GM18507 (cell line): ENCODE results near the gene RNF150.
"Not testable (repeated sequence)": the region's sequence is repeated elsewhere in the genome, so short reads cannot be mapped to it uniquely, and the experiment has no call there.

Experiments
- DNase-seq: peaks from one replicate; pipeline ENCODE4 v3.0.0; 2011; ENCODE audit warnings: low read depth; ENCODE audit not compliant: insufficient read length; ENCODE audit errors: extremely low spot score
- FAIRE-seq: peaks from 2 replicates; lab custom pipeline; 2011; peaks lifted over from hg19 to GRCh38; lab: Jason Lieb, UNC

RNF150 gene

DNA sequence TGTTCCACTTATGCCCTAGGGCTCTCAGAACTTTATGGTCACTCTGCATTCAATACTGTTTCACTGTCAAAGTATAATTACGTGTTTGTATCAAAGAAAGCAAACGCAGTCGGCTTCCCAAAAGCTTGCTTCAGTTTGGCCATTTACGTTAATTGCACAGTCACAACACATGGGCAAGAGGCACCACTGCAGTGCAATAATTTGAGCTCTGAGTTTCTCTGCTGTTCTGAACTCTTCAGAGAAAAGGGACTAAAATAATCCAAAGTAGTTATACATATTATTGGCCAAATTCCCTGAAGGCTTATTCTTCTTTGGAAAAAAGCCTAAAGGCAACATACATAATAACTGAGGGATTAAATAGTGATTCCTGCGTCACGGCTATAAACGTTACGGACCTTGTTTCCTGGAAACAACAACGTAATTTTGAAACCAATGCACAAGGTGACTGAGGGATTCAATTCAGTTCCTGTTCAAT, 51.3 kb downstream of the RNF150 start:
- no peak for DNase-seq
- FAIRE-seq: no peak

DNA sequence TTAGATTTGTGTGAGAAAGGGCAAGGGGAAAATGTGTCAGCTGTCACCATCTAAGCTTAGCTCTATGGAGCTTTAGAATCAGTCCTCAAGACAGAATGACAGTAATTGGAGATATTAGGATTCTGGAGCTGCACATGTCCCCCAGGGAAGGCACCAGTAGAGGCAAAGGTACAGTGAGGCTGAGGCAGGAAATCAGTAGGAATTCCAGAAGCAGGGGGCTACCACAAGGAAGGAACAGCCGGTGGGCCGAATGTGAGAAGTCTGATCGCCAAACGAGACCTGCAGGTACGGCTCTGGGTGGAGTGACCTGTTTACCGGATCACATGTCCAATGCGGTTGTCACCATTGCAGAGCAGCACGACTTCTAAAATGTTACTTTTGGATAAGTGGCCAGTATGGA, 52.6 kb downstream of the RNF150 start:
- DNase-seq (no peak), FAIRE-seq (no peak)

DNA sequence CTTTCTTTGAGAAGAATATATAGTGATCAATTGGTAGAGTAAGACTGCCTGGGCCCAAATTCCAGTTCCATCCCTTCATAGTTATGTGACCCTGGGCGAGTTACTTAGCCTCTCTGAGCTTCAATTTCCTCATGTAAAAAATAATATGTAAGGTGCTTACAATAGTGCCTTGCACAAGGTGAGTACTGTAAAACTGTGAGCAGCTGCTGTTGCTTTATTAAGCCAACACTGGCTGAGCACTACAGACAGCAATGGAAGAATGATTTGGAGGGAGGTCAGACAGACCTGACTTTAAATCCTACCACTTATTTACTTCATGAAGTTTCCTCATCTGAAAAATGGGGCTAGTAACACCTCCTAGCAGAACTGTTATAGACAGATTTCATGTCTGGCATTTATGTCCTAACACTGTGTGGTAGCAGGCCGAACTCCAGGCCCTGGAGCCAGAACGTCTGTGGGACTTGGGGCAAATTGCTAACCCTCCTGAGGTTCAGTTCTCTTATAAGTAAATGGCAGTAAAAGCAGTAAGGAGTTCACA, 53.8 kb downstream of the RNF150 start:
- no peak for DNase-seq
- FAIRE-seq: no peak

DNA sequence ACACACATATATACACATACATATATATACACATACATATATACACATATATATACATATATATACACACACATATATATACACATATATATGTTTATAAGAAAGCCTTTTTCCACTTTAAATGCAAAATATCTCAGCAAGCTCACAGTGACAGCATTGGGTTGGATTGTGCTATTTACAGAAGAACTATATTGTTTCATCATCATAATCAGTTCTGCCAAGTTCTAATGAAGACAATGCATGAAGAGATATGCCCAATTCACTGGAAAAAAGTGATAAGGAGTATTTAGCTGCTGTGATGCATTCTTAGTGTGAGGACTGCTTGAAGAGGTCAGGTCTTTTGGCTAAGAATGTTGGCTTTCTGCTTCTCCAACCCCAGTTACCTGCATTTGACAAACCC, 54.4 kb downstream of the RNF150 start:
- no peak for FAIRE-seq

DNA sequence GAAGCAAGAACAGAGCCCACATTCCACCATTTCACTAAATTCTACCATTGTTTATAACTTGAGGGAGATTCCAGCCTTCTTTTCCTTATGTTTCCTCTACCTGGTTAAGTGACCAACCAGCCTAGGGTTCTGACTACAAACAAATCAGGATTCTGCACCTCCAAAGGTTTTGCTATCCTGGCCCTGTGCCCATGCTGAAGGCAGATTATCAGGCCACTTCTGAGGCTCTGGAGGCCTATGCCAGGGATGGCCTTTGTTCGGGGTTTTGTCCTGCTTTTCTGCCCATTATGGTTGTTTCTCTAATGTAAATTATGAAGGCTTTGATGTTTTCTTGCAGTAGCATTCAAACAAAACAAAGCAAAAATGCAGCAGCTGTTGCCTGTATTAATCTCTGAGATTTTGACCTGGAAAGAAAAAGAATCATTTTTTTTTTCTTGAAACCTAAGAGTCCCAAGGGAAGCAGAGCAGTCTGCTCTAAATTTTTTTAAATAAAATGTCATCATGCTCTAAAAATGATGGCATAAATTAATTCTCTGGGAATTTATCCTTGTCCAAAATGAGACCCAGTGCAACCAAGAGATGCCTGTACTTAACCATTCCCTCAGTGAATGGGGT, 55.6 kb downstream of the RNF150 start:
- FAIRE-seq: no peak

More for the DNA sequence above, 54.4 kb downstream of the RNF150 start:
- DNase-seq: no peak

DNA sequence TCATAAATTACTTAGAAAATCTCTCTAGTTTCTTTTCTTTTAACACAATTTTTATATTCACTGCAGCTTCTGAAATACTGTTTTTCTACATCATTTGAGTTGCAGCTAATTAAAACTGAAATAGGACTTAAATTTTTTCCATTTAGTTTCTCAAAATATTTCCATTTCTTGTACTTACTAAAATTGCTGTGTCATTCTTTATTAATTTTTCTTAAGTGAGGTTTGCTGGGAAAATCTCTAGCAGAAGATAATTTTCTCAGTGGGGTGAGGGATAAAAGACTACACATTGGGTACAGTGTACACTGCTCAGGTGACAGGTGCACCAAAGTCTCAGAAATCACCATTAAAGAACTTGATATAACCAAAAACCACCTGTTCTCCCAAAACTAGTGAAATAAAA, 57.7 kb downstream of the RNF150 start:
- DNase-seq (no peak), FAIRE-seq (no peak)

More for the DNA sequence above, 55.6 kb downstream of the RNF150 start:
- DNase-seq: no peak

DNA sequence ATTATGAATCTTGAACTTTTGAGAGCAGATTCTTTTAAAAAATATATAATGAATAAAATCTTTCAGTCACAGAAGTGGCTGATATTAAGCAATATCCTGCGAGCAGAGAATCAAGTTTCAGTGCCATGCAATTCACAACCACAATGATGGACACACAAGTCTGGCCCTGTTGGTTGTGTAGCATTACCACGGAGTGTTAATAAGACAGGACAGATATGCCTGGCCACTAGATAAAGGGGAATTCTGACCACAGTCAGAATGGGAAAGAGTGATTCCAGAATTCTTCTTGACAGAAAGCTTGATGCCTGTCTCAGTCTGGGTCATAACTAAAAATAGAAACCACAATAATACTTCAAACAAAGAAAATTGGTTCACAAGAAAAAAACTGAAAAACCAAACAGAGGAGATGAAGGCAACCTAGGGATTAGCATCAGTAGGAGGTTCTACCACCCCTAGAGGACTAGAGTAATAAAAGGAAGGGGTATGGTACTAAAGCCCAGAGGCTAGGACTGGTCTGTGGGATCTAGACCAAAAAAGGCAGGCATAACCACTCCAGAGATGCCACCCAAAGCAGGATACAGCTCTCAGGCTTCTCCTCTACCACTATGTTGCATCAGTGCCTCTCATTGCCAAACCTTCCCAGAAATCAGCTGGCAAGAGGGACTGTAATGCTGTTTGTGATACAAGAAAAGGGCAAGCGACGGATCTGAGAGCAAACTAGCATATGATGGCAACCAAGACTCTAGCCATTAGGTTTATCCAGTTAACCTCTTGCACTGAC, 59.0 kb downstream of the RNF150 start:
- no peak for FAIRE-seq
- DNase-seq: no peak

DNA sequence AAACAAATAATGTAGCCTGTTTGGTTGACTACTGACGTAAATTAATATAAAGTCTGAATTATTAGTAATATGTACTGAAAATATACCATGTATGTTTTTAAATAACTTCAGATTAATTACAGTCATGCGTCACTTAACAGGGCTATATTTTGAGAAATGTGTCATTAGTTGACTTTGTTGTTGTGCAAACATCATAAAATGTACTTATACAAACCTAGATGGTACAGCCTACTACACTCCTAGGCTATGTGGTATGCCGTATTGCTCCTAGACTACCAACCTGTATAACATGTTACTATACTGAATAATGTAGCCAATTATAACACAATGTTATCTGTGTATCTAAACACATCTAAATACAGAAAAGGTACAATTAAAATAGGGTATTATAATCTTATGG, 66.6 kb downstream of the RNF150 start:
- DNase-seq (no peak), FAIRE-seq (no peak)

DNA sequence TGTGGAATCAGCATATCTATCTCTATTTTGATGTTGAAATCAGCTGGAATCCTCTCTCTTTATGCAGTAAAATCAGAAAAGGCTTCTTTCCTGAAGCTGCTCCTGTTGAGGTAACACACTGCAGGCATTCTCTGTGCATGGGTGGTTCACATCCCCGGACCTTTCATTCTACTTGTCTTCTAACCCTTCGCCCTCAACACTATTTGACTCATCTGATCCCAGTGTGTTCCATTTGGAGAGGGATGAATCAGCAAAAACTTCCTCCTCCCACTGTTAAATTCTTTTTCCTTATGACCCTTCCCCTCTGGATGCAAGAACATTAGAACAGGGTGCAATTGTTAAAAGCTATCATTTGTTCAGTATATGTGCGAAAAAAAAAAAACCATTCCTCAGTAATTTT, 67.4 kb downstream of the RNF150 start:
- DNase-seq: no peak
- no peak for FAIRE-seq

DNA sequence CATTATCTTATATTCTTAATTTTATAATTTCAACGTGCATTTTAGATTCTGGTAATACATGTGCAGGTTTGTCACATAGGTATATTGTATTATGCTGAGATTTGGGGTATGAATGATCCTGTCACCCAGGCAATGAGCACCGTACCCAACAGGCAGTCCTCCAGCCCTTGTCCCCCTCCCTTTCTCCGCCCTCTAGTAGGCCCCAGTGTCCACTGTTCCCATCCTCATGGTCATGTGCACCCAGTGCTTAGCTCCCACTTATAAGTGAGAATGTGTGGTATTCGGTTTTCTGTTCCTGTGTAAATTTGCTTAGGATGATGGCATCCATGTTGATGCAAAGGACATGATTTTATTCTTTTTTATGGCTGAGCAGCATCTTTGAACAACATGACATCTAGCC, 70.6 kb downstream of the RNF150 start:
- FAIRE-seq (no peak), DNase-seq (no peak)

DNA sequence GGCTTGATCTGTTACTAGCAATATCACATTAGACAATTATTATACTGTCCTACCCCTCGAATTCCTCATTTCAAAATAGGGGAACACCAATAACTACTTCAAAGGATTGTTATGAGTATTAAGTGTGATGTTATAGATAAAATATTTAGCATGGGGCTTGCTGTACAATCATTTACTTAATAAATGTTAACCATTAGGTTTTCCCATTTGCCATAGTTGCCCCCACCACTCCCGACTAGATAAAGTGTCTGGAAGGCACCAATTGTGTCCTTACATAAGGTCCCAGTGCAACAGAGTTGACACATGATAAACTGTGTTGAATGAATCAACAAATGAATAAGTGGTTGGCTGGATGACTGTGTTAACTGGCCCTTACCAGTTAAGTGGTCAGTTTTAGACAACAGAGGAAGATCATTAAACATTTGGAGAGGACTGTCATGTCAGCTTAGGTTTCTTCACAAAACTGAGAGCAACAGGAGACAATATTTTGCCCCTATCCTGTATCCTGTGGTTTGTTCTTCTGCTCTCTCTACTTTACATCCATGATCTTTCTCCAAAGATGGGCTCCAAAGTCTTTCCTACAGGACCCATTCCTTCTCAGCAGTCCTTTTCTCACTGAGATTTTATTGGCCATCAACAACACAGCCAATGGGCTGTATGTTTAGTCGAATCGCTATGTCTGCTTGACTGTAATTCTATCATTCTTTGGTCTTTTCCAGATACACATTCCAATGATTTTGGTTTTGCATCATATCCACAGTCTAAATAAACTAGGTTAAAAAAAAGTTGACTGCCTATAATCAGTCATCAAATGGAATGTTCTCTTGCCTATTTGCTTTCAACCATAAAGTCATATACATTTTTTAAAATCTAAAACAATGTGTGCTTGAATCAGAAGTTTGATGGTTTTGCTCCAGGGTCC, 74.4 kb downstream of the RNF150 start:
- no peak for FAIRE-seq
- DNase-seq: no peak

DNA sequence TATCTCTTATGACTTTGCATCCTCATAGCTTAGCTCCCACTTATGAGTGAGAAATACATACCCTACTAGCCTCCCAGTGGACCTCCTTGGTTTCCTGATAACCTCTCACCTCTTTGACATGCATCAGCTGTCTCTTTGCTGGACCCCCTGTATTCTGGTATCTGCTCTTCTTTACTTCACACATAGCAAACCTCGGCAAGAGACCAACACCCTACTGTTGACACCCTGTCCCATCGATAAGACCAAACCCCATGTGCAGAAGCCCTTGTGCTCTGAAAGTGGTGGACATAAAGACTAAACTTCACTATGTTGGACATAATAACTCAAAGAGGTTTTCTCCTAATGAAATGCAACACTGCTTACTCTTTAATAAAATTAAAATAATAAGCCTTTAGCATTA, 75.7 kb downstream of the RNF150 start:
- DNase-seq (no peak), FAIRE-seq (no peak)

DNA sequence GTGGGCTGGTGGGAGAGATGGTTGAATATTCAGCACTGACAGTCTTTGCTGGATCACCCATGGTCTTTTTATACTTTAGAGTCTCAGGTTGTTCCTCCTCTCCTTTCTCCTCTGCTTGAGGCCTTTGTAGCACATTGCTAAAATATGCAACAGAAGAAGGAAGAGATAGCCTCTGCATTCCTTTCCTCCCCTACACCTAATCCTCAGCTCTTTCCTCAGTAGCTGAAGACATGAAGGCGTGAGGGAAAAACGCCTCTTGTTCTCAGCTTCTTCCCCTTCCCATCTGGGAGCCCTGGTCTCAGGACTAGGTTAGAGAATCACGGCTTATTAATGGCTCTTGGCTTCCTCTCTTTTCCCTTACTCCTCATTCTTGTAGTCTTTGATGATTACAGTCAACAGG, 76.8 kb downstream of the RNF150 start:
- FAIRE-seq (no peak), DNase-seq (no peak)

DNA sequence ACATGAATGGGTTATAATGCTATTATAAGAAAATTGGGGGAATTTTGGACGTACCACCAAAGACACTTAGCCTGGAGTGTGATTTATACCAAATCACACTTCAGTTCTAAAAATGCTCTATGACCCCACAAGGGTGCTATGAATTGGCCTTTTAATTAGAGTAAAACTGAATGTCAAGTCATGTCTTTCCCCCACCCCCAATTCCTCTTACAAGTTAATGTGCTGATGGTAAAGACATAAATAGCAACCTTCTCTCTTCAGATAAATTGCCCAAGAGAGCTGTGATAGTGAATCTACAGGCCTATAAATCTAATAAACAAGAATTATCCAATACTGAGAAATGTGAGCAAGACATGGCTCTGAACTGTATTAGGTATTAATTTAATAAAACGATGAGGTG, 78.8 kb downstream of the RNF150 start:
- no peak for FAIRE-seq

DNA sequence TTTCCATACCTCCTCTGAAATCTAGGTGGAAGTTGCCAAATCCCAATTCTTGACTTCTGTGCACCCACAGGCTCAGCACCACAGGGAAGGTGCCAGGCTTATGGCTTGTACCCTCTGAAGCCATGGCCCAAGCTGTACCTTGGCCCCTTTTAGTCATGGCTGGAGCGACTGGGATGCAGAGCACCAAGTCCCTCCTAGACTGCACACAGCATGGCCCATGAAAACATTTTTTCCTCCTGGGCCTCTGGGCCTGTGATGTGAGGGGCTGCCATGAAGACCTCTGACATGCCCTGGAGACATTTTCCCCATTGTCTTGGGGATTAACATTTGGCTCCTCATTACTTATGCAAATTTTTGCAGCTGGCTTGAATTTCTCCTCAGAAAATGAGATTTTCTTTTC, 82.3 kb downstream of the RNF150 start:
- DNase-seq, FAIRE-seq: not testable (repeated sequence)

More for the DNA sequence above, 78.8 kb downstream of the RNF150 start:
- no peak for DNase-seq

DNA sequence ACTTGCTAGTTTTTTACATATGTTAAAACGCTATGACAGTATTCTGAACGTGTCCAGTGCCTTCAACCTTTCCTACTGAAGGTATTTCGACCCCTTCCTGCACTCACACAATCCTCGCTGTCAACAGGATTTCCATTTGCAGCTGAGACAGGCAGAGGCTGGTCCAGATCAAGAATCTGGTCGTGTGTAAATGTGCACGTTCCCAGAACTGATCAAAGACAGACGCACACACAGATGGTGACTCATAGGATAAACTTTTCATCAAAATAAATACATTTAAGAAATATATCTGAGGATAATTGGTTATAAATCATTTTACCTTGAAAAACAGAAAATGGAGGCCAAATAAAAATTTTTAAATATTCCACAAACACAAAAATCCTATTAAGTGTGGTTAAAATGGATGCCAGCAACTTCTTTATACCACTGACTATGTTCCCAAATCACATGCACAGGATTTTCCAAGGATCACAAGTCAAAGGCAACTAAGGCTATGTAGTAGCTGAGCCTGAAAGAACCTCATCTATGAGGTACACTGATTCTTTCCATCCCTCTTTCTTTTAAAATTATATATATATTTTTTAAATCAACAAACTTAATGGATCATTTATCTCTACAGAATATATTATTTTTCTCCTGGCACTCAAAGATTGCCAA, 85.9 kb downstream of the RNF150 start:
- FAIRE-seq (no peak), DNase-seq (no peak)

DNA sequence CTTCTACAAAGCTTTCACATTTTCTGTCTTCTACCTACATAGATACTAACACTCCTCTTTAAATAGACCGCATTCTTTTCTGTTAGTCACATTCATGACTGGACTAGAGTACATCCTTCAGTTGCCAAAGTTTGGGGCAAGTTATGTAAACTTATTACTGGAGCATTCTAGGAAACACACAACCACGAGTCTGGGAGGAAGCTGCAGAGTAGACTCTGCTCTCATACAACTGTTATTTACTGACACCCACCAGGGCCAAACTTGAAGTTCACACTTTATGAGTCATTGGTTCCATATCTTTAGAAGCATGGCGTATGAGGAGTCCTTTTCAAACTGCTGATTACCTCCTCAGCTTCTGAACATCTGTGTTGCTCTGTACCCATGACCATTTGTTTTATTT, 87.0 kb downstream of the RNF150 start:
- FAIRE-seq: no peak
- DNase-seq: no peak

DNA sequence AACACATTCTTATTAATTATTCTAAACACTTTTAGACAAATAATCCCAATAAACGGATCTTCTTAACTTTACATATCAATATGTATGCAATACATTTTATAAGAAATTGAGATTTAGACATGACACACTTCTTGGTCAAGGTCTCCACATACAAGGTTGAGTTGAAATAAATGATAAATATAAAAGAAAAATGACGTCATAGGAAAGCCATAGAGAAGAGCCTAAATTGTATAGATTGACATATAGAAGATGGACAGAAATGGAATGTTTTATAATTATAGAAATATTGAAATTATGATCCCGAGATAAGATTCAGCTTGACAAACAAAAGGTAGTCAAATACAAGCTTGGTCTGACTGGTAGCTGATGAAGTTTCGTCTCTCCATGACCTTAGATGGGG, 87.4 kb downstream of the RNF150 start:
- DNase-seq (no peak), FAIRE-seq (no peak)

DNA sequence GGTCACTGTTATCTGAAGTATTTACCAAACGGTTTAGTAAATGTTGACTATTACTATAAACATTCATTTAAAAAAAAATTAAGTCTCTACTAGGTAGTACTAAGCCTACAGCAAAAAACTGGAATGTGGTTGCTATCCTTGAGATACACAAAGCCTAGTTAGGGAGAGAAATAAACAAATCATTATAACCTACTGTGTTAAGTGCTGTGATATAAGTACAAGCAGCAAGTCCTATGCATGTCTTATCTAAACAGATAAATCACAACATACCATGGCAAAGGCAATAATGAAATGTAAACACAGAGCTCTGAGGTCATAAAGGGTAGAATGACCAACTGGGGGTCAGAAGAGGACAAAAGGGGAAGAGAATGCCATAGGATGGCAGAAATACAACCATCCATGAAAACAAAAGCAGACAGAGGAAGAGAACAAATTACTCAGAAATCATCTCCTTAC, 92.2 kb downstream of the RNF150 start:
- FAIRE-seq (no peak), DNase-seq (no peak)
